Amniotic epithelial cell (primary cell): ENCODE measurements around the gene FAM50A.
A peak's percentile ranks its signal among the peaks of the same experiment; 100 is the strongest.
"Not testable (repeated sequence)": the region's sequence is repeated elsewhere in the genome, so short reads cannot be mapped to it uniquely, and the experiment has no call there.

Source experiments
- DNase-seq: peaks from one replicate; pipeline ENCODE4 v3.0.0-alpha.2; 2010; ENCODE audit warnings: low read depth

The FAM50A gene, protein sequence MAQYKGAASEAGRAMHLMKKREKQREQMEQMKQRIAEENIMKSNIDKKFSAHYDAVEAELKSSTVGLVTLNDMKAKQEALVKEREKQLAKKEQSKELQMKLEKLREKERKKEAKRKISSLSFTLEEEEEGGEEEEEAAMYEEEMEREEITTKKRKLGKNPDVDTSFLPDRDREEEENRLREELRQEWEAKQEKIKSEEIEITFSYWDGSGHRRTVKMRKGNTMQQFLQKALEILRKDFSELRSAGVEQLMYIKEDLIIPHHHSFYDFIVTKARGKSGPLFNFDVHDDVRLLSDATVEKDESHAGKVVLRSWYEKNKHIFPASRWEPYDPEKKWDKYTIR

DNA sequence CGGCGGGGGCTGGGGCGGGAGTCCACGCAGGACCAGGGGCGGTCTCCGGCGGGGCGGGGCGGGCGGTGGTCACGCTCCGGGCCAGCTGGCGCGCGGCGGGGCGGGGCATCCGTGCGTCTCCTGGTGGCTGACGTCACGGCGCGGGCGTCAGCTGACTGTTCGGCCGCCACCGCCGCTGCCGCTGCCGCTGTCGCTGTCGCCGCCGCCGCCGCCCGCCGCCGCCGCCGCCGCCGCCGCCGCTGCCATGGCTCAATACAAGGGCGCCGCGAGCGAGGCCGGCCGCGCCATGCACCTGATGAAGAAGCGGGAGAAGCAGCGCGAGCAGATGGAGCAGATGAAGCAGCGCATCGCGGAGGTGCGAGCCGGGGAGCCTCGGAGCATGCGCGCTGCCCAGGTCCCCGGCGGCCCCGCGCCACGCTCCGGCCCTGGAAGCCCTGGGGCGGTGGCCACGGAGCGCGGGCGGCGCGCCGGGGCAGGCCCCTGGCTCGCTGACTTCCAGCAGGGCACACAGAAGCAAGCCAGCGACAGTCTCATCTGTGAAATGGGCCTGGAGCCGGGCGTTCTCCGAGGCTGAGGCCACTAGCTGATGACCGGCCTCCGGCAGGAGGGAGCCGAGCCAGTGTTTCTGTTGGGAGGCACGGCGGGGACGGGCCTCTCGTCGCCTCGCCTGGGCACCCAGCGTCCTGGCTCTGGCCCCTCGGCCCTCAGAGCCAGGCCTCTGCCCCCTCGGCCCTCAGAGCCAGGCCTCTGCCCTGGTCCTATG lies at the start of gene FAM50A:
TSS of gene FAM50A (plus strand) at position 150 of the 763 bp plus-strand sequence. CDS start at position 245, 95 bp downstream.
- no peak for DNase-seq

DNA sequence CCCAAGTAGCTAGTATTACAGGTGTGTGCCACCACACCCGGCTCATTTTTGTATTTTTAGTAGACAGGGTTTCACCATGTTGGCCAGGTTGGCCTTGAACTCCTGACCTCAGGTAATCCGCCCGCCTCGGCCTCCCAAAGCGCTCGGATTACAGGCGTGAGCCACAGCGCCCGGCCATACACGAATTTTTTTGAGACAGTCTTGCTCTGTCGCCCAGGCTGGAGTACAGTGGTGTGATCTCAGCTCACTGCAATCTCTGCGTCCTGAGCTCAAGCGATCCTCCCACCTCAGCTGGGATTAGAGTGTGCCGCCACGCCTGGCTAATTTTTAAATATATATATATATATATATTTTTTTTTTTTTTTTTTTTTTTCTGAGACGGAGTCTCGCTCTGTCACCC lies 47.6 kb upstream of the FAM50A start:
- DNase-seq = not testable (repeated sequence)

DNA sequence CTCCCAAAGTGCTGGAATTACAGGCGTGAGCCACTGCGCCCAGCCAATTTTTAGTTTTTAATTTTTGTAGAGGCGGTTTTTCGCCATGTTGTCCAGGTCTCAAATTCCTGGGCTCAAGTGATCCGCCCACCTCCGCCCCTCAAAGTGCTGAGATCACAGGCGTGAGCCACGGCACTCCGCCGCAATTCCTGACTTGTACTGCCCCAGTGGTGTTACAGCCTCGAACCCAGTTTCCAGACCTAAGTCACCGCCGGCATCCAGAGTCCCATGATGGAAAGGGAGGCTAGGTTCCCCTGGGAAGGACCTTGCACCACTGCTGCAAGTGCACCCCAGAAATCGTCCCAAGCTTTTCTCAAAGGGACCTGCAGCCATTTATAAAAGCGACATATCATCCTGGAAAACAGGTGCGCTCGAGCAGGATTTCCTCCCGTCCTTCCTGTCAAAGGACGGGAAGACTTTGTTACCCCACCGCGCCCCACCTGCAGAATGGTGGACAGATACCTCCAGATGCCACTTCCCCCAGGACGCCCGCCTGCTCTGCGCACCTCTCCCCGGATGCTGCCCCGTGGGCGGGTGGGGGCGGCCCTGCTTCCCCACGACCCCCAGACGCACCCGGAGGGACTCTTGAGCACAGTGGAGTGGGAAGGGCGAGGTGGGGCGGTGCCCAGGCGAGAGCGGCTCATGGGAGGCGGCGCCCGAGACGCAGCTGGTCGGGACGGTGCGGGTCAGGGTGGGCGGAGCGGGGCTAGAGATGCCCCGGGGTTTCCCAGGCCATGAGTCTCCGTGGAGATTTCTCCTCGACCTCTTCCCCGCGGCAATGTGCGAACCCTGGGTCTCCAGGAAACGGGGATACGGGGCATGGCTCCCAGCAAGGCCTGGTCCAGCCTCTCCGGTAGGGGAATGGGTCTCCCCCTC lies 46.7 kb upstream of the FAM50A start:
- peak; percentile 47 for DNase-seq

DNA sequence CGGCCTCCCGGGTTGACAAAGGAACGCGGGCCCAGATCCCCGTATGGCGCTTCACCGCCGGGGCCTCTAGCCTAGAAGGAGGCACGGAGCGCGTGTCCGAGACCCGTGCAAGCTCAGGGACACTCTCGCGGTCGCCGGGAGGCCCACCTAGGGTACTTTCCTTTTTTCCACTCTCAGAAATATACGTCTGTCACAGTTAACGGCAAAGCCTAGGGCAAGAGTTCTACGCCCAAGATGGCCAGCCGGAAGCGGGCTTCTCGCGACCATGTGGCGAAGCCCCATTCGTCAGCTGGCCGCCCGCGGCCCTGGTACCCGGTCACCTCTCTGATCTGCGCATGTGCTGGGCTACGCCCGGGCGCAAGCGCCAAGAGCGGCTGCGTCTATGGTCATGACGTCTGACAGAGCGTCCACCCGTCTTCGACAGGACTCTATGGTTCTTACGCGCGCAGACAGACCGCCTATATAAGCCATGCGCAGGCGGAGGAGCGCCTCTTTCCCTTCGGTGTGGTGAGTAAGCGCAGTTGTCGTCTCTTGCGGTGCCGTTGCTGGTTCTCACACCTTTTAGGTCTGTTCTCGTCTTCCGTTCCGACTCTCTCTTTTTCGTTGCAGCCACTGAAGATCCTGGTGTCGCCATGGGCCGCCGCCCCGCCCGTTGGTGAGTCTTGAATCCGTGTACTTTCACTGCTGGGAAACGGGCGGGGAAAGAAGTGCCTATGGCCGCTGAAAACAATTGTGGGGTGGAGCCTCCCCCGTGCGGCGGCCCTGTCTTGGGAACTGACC lies 45.9 kb upstream of the FAM50A start, which contains the start of gene RPL10:
TSS of gene RPL10 (plus strand) at position 490 of the 780 bp plus-strand sequence. CDS start at position 633, 143 bp downstream.
- DNase-seq = peak; percentile 96

DNA sequence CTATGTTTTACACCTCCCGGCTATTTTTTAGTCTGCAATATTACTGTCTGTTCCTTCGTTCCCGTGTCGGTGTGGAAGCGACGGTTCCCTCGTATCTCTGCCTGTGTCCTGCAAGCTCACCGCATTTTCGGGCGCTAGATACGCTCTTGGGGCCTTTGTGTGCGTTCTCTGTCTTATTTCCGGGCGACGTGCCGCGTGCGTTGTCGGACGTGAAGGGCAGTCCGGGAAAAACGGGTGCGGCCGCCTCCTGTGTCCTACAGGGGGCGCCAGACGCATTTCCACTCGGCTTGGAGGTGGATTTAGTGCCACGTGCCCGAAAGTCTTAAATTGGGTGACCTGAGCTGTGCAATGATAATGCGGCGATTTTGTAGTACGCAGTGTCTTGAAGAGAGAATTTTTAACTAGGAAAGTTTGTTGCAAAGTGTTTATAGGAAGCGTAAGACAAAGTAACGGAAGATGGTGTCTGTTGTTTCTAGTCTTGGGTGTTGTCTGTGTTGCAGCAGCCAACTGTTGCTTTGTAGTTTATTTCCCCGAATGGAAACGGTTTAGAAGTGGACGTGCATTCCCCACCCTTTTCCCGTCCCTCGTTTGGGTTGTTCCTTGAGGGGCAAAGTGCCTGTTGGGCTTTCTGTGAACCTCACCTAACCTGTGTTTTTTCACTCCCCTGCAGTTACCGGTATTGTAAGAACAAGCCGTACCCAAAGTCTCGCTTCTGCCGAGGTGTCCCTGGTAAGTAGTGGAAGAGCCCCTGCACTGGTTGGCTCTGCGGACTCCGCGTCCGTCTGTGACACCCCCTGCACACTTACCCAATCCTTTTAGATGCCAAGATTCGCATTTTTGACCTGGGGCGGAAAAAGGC lies 45.0 kb upstream of the FAM50A start:
- peak; percentile 65 for DNase-seq

DNA sequence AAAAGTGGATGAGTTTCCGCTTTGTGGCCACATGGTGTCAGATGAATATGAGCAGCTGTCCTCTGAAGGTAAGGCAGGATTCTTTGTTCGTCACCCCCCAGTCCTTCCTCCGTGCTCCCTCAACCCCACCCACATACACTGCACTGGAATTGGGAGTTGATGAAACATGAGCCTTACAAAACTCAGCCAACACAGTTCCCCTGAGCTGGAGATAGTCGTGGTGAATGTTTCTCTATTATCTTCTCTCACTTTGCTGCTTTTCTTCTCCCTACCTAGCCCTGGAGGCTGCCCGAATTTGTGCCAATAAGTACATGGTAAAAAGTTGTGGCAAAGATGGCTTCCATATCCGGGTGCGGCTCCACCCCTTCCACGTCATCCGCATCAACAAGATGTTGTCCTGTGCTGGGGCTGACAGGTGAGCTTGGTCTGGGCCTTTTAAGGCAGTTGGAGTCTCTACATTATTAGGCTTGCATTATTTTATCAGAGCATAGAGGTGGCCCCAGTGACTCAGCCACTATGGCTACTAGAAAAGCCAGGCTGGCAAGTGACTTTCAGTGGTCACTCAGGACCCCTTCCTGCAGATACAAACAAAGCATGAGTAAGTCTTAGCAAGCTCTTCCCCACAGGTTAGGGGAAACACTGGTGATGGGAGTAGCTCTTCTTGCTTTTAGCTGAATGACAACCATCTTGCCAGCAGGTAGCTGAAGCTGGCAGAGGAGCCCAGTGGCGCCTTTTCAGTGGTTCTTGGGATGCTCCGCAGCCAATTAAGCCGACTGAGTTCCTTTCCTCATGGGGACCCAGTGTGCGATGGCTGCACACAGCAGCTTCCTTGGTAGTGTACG lies 44.2 kb upstream of the FAM50A start:
- DNase-seq = no peak

DNA sequence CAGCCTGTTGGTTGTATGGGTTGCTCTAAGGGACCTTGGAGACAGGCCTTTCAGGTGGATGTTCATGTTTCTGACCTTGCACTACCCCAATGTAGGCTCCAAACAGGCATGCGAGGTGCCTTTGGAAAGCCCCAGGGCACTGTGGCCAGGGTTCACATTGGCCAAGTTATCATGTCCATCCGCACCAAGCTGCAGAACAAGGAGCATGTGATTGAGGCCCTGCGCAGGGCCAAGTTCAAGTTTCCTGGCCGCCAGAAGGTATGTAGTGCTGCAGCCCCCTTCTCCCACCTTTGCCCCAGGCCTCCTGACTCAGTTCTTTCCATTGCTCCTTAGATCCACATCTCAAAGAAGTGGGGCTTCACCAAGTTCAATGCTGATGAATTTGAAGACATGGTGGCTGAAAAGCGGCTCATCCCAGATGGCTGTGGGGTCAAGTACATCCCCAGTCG lies 43.5 kb upstream of the FAM50A start:
- DNase-seq = not testable (repeated sequence)

DNA sequence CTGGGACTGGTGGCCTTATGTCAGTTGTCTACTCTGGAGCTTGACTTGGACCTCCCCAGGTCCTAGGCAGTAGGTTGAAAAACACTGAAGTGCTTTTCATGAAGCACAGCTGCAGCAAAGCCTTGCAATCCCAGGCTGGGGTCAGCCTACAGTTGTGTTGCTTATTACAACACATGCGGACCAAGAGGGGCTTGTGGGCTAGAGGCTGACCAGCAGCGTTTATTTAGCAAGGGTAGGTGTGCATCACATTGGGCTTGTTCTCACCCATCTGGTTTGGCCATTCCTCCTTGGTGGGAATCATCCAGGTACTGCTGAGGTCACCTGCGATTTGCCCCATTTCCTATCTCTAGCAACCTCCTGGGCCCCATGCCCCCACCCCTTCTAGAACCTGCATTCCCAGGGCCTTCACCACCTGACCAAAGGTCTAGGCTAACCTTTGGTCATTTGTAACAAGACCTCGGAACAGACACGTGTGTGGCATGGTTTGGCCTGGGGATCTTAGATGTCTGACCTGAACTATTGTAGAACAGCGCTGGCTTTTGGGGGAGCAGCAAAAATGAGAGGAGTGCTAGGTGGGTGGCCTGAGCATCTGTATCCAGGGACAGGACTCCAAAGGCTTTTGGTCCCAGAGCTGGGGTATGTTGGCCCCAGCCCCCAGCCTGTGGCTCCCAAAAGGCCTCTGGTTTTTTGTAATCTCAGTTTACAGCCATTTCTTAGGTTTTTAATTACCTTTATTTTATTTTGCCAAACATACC lies 42.7 kb upstream of the FAM50A start:
- no peak for DNase-seq

DNA sequence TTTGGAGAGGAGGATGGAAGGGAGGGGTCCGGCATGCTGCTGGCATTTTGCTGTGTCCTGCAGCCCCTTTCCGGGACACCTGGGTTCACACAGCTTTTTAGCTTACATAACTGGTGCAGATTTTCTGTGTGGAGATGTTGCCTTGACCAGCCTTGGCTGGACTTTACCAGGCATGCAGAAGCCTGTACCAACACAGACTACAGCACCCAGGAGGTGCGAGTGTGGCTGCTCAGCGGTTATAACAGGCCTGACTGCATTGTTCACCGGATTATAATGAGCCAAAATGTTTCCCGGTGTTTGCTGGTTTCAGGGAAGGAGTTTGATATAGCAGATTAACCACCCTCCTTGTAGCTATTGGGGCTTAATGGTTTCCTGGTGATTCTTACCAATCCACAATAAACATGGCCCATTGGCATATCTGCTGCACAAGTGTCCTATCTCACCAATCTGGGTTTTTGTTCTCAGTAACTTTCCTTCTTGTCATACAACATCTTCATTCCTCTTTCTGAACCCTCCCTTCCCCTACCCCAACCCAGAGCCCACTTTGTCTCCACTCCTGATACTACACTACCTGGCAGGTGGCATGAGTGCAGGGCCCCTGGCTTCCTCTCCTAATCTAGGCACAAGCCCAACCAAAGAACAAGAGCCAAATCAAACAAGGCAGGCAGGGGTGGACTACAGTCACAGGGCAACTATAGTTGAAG lies 41.9 kb upstream of the FAM50A start:
- DNase-seq = no peak

DNA sequence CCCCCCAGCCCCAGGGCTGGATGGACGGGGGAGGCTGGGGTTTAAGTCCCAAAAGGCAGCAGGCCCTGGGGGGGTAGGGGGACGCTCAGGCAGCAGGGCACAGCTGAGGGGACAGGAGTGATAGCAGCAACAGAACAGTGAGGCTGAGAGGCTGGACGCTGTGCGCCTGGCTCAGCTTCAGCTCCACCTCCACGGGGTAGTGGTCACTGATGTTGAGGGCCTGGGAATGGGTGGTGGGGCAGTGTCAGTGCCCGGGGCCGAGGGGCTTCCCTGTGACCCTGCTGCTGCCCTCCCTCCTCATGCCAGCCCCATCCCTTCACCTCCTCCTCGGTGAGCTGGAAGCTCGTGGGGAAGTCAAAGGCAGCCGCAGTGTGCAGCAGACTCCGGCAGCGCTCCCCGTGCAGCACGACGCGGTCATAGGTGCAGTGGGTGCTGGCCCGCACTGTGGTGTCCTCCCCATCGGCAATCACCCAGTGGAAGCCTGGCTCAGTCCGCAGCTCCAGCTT lies 41.3 kb upstream of the FAM50A start:
- no peak for DNase-seq

DNA sequence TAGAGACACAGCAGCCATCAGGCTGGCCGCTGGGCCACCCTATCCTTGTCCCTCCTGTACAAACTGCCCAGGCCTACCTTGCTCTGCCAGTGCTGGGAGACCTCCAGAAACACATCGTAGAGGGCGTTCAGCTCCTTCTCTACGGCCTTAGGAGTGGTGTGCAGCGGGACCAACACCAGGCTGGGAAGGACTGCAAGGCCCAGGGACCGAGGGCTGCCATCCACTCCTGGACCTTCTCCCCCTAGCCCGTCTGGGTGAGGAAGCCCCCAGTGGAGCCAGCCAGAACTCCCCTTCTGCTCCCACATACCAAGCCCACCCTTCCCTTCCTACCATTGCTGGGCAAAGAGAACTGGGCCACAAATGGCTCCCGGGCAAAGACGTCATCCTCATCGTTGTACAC lies 40.7 kb upstream of the FAM50A start:
- no peak for DNase-seq

DNA sequence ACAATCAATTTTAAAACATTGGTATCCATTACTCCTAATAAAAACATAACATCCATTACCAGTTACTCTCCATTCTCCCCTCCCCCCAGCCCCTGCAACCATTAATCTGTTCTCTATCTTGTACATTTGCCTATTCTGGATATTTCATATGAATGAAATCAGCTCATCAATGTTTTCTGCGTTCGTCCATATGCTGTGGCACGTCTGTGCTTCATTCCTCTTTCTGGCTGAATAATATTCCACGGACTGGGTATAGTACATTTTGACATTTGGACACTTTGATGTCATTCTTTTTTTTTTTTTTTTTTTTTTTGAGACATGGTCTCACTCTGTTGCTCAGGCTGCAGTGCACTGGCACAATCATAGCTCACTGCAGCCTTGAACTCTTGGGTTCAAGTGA lies 40.1 kb upstream of the FAM50A start:
- DNase-seq = no peak

DNA sequence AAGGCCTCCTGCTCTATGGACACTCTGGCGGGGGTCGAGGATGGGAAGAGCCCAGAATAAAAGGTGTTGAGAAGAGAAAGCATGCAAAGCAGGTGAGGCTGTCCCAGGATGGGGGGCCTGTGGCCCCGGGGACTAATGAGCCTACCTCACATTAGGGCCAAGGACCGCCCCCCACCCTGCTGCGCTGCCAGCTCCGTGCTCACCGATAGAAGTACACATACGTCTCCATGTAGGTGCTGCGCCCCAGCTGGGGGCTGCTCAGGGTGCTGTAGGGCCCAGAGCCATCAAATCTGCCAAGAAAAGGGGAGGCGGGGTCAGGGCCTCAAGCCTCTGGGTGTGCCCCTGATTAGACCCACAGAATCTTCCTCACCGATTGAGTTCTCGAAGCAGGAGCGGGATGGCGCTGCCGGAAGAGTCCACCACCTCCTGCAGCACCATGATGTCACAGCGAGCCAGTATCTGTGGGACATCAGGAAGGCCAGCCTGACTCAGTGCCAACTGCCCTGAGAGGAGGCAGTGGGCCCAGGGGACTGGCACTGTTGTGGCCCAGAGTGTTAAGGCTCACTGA lies 39.2 kb upstream of the FAM50A start:
- DNase-seq = no peak

DNA sequence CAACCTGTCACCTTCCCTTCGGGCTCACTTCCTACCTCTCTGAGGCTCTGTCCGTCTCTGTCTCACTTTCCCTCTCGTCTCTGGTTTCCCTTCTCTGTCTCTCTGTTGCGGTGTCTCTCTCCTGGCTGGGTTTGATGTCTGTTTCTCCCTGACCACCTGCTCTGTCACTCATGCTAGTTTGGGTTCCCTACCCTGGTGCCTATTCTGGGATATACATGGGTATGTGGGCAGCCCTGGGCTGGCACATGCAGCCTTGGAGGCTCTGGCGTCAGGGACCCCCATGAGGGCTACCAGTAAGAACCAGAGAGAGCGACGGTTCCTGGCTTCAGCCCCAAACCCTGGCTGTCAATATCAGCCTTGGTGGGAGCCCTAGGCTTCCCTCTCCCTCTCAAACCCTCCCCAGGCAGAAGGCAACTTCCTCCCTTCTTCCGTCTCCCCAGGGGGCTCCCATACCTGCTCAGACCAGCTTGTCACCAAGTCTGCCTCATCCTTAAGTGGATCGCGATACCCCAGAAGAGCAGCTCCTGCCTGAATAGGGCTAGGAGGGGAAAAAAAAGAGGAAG lies 35.2 kb upstream of the FAM50A start:
- no peak for DNase-seq

DNA sequence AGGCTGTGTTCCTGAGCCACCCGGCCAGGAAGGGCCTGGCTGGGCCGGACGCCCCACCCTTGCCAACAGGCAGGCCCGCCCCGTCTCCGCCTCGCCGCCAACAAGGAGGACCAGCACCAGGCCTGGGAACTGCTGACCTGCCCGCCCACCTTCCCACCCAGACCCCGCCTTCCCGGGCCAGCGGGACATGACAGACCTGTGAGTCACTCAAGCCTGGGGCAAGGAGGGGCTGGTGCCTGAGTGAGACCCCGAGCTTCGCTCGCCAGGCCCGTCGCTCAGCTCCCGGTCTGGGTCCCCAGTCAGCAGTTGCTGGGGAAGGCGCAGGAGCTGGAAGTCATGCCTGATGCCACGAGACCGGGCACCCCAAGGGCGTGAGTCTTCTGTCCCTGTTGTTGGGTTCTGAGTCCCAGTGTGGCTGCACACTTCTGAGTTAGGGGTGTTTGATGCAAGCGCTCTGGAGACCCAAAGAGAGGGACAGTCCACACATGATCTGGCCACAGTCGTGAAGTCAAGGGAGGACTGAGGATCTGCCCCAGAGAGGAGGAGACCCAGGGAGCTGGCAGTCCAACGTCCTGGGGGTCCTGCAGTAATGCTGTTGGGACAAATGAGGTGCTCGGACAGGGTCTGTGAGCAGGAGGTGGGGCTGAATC lies 34.6 kb upstream of the FAM50A start, which contains the start of gene DNASE1L1:
TSS of gene DNASE1L1 (minus strand) at position 33 of the 650 bp plus-strand sequence. CDS start 3,686 bp downstream, outside the sequence.
- DNase-seq = peak; percentile 88

DNA sequence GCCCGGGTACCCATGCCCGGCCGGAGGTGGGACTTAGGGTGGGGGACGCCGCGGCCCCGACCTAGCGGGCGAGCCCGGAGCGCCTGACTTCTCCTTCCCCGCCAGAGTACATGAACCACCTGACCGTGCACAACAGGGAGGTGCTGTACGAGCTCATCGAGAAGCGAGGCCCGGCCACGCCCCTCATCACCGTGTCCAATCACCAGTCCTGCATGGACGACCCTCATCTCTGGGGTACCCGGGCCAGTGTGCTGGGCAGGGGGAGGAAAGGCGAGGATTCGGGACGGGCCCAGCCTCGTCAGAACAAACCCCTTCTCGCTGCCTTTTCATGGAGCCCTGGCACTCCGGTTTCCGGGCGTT lies 32.0 kb upstream of the FAM50A start:
- peak; percentile 53 for DNase-seq

DNA sequence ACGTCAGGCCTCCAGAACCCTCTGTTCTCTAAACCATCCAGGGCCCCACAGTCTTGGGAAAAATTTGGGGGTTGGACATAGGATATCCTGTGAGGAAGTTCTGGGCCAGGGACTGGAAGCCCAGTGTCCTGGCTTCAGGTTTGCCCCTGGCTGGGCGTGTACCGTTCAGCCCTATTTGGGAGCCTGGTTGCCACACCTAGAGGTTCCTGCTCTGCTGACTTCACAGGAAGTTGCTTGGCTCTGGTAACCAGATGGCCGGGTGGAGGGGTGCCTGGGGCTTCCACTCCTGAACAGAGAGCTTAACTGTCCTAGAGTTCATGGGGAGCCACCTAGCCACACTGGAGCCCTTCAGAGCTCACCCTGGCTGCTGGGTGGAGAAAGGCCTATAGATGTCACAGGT lies 31.5 kb upstream of the FAM50A start:
- DNase-seq = no peak
